Smooth muscle cell (in vitro differentiated cells): Measurements from ENCODE around the gene TUBG1. TPM values are rescaled to one million over a fixed set of nuclear protein-coding genes. Genes with fewer than 3 reads are reported as not detected.

ENCODE experiments used
- DNase-seq: peaks from one replicate; lab custom pipeline; 2025; ENCODE audit not compliant: unreplicated experiment; lab: John Stamatoyannopoulos, UW
- H2AFZ ChIP-seq: fragments of 200-600 bp; sonication (generic); 2 replicates; pipeline ENCODE4 v1.6.0; 2016; ENCODE audit warnings: antibody characterized with exemption, low read depth, mild to moderate bottlenecking
- H3F3A ChIP-seq: fragments of 200-600 bp; sonication (generic); 2 replicates; pipeline ENCODE4 v1.6.0; 2017; ENCODE audit warnings: antibody characterized with exemption, low read depth
- H3K27ac ChIP-seq: fragments of 200-600 bp; sonication (generic); 2 replicates; pipeline ENCODE4 v1.5.1; 2016; ENCODE audit warnings: low read depth, mild to moderate bottlenecking
- H3K27me3 ChIP-seq: fragments of 200-600 bp; sonication (generic); 2 replicates; pipeline ENCODE4 v1.6.1; 2016; ENCODE audit warnings: low read depth, mild to moderate bottlenecking
- H3K36me3 ChIP-seq: fragments of 200-600 bp; sonication (generic); 2 replicates; pipeline ENCODE4 v1.5.1; 2016; ENCODE audit warnings: low read depth
- H3K4me1 ChIP-seq: fragments of 200-600 bp; sonication (generic); 2 replicates; pipeline ENCODE4 v1.5.1; 2016; ENCODE audit warnings: low read depth
- H3K4me2 ChIP-seq: fragments of 200-600 bp; sonication (generic); 2 replicates; pipeline ENCODE4 v1.6.0; 2016; ENCODE audit warnings: mild to moderate bottlenecking
- H3K4me3 ChIP-seq: fragments of 200-600 bp; sonication (generic); 2 replicates; pipeline ENCODE4 v1.5.1; 2016; ENCODE audit warnings: mild to moderate bottlenecking
- H3K79me2 ChIP-seq: fragments of 200-600 bp; sonication (generic); 2 replicates; pipeline ENCODE4 v1.6.0; 2016; ENCODE audit warnings: low read depth, mild to moderate bottlenecking
- H3K9ac ChIP-seq: fragments of 200-600 bp; sonication (generic); 2 replicates; pipeline ENCODE4 v1.6.0; 2016; ENCODE audit warnings: low read depth
- H3K9me3 ChIP-seq: fragments of 200-600 bp; sonication (generic); replicated peaks from 2 replicates; pipeline ENCODE4 v1.5.1; 2016; ENCODE audit warnings: low read depth
- H4K20me1 ChIP-seq: fragments of 200-600 bp; sonication (generic); 2 replicates; pipeline ENCODE4 v1.6.0; 2016; ENCODE audit warnings: low read depth
- CTCF ChIP-seq: fragments of 200-600 bp; sonication (generic); IDR thresholded peaks from 2 replicates; pipeline ENCODE4 v1.5.1; 2017; ENCODE audit warnings: borderline replicate concordance, mild to moderate bottlenecking, antibody characterized with exemption; ENCODE audit not compliant: insufficient read depth, poor library complexity, severe bottlenecking
- WGBS: methylation state at CpG from one replicate; pipeline ENCODE4 v1.1.7; 2016; ENCODE audit warnings: low lambda C conversion rate; 5-methylcytosine and 5-hydroxymethylcytosine counted together
- polyA plus RNA-seq: library from polyadenylated mRNA; unstranded; fragments of >200 nt; fragmentation: Nextera tagmentation; extraction: Ambion mirVana; gene quantifications from 2 replicates; pipeline ENCODE4 v1.2.1, GENCODE V29; 2016
- total RNA-seq: library from RNA; depleted of rRNA; stranded (reverse); fragments of >200 nt; gene quantifications from 2 replicates; pipeline ENCODE4 v1.2.3, GENCODE V29; 2014

The TUBG1 gene
- total and polyA plus RNA-seq, 2 experiments from 2014 or later = 38.7 to 102 TPM

GRCh38 chr17:42660692-42661345 is 51.3 kb downstream of the TUBG1 start:
- Histone ChIP-seq H3K36me3 (no peaks in the 10 kb centered on the region), H3K4me1 (peaks cover 5% of the 10 kb centered on the region), H3K27ac (no peak overlapping the region), H3K9me3 (no peaks in the 10 kb centered on the region), H3K79me2 (peaks cover 3% of the 10 kb centered on the region), H3K9ac (no peak overlapping the region), H4K20me1 (no peaks in the 10 kb centered on the region), H2AFZ (no peak overlapping the region), H3K4me2 (peak overlapping the region; percentile 61), H3K4me3 (peak overlapping the region; percentile 72), H3F3A (no peaks in the 10 kb centered on the region), H3K27me3 (no peaks in the 10 kb centered on the region)
- DNase-seq = no peak
- TF ChIP-seq CTCF = no peak
- 60% methylated on average over 7 of the region's 7 CpGs for WGBS

Other genes with a start within 250 kb of the TUBG1 start
- gene STAT3, start 221.2 kb upstream of the TUBG1 start, total RNA-seq = 85.6 and 97.7 TPM in 2 replicates
- gene STAT3, start 221.2 kb upstream of the TUBG1 start, polyA plus RNA-seq = 87.7 and 112 TPM in 2 replicates
- 116 and 117 TPM in 2 replicates for gene CAVIN1, start 186.4 kb upstream of the TUBG1 start, total RNA-seq
- gene CAVIN1, start 186.4 kb upstream of the TUBG1 start, polyA plus RNA-seq = 237 and 255 TPM in 2 replicates
- 31.9 and 54.7 TPM in 2 replicates for gene ATP6V0A1, start 150.8 kb upstream of the TUBG1 start, total RNA-seq
- 27.3 and 34.0 TPM in 2 replicates for gene ATP6V0A1, start 150.8 kb upstream of the TUBG1 start, polyA plus RNA-seq
- 23.0 and 27.2 TPM in 2 replicates for gene NAGLU, start 73.4 kb upstream of the TUBG1 start, total RNA-seq
- 39.9 and 51.6 TPM in 2 replicates for gene NAGLU, start 73.4 kb upstream of the TUBG1 start, polyA plus RNA-seq
- 0.40 TPM in 1 of 2 replicates, not detected in the other for gene HSD17B1, start 56.8 kb upstream of the TUBG1 start, total RNA-seq
- 3.3 and 3.5 TPM in 2 replicates for gene HSD17B1, start 56.8 kb upstream of the TUBG1 start, polyA plus RNA-seq
- gene COASY, start 47.5 kb upstream of the TUBG1 start, total RNA-seq = 16.0 and 23.2 TPM in 2 replicates
- gene COASY, start 47.5 kb upstream of the TUBG1 start, polyA plus RNA-seq = 65.0 and 68.2 TPM in 2 replicates
- gene MLX, start 42.6 kb upstream of the TUBG1 start, total RNA-seq = 21.6 and 30.1 TPM in 2 replicates
- 21.1 and 26.4 TPM in 2 replicates for gene MLX, start 42.6 kb upstream of the TUBG1 start, polyA plus RNA-seq
- gene PSMC3IP, start 32.0 kb upstream of the TUBG1 start, total RNA-seq = 5.2 and 5.3 TPM in 2 replicates
- 7.7 and 10.0 TPM in 2 replicates for gene PSMC3IP, start 32.0 kb upstream of the TUBG1 start, polyA plus RNA-seq
- 40.4 and 67.8 TPM in 2 replicates for gene RETREG3, start 309 bp upstream of the TUBG1 start, total RNA-seq
- 32.6 and 34.1 TPM in 2 replicates for gene RETREG3, start 309 bp upstream of the TUBG1 start, polyA plus RNA-seq
- 23.1 and 28.2 TPM in 2 replicates for gene TUBG2, start 49.6 kb downstream of the TUBG1 start, total RNA-seq
- gene TUBG2, start 49.6 kb downstream of the TUBG1 start, polyA plus RNA-seq = 42.3 and 54.6 TPM in 2 replicates
- gene PLEKHH3, start 67.3 kb downstream of the TUBG1 start, total RNA-seq = 5.0 and 13.3 TPM in 2 replicates
- gene PLEKHH3, start 67.3 kb downstream of the TUBG1 start, polyA plus RNA-seq = 23.6 and 23.7 TPM in 2 replicates
- gene CCR10, start 72.2 kb downstream of the TUBG1 start, total RNA-seq = 10.1 TPM in 1 of 2 replicates, not detected in the other
- gene CCR10, start 72.2 kb downstream of the TUBG1 start, polyA plus RNA-seq = 2.0 and 3.8 TPM in 2 replicates
- gene CNTNAP1, start 72.8 kb downstream of the TUBG1 start, total RNA-seq = 7.1 and 9.5 TPM in 2 replicates
- gene CNTNAP1, start 72.8 kb downstream of the TUBG1 start, polyA plus RNA-seq = 2.0 and 4.5 TPM in 2 replicates
- gene EZH1, start 135.4 kb downstream of the TUBG1 start, total RNA-seq = 15.6 and 19.4 TPM in 2 replicates
- 8.0 and 10.0 TPM in 2 replicates for gene EZH1, start 135.4 kb downstream of the TUBG1 start, polyA plus RNA-seq
- 8.6 and 8.9 TPM in 2 replicates for gene RAMP2, start 151.5 kb downstream of the TUBG1 start, total RNA-seq
- 22.0 and 25.7 TPM in 2 replicates for gene RAMP2, start 151.5 kb downstream of the TUBG1 start, polyA plus RNA-seq
- 91.0 and 108 TPM in 2 replicates for gene VPS25, start 163.8 kb downstream of the TUBG1 start, total RNA-seq
- 129 and 139 TPM in 2 replicates for gene VPS25, start 163.8 kb downstream of the TUBG1 start, polyA plus RNA-seq
- 0.22 and 0.49 TPM in 2 replicates for gene WNK4, start 170.9 kb downstream of the TUBG1 start, total RNA-seq
- 0.39 TPM in 1 of 2 replicates, not detected in the other for gene WNK4, start 170.9 kb downstream of the TUBG1 start, polyA plus RNA-seq
- 71.1 and 106 TPM in 2 replicates for gene COA3, start 189.0 kb downstream of the TUBG1 start, total RNA-seq
- gene COA3, start 189.0 kb downstream of the TUBG1 start, polyA plus RNA-seq = 127 and 147 TPM in 2 replicates
- not detected in 2 replicates for gene CNTD1, start 189.2 kb downstream of the TUBG1 start, total RNA-seq
- 0.17 and 0.71 TPM in 2 replicates for gene CNTD1, start 189.2 kb downstream of the TUBG1 start, polyA plus RNA-seq
- gene BECN1, start 214.6 kb downstream of the TUBG1 start, total RNA-seq = 57.5 and 66.5 TPM in 2 replicates
- 54.8 and 61.9 TPM in 2 replicates for gene BECN1, start 214.6 kb downstream of the TUBG1 start, polyA plus RNA-seq
- 56.5 and 67.1 TPM in 2 replicates for gene PSME3, start 223.7 kb downstream of the TUBG1 start, total RNA-seq
- gene PSME3, start 223.7 kb downstream of the TUBG1 start, polyA plus RNA-seq = 85.3 and 87.0 TPM in 2 replicates
- gene AOC2, start 234.9 kb downstream of the TUBG1 start, total RNA-seq = 1.6 and 2.3 TPM in 2 replicates
- 0.91 and 2.1 TPM in 2 replicates for gene AOC2, start 234.9 kb downstream of the TUBG1 start, polyA plus RNA-seq
- 0.63 and 0.90 TPM in 2 replicates for gene AOC3, start 241.5 kb downstream of the TUBG1 start, total RNA-seq
- 0.65 and 1.5 TPM in 2 replicates for gene AOC3, start 241.5 kb downstream of the TUBG1 start, polyA plus RNA-seq